HepG2 (cell line): ENCODE measurements around the gene BCL2L1. TPM values are rescaled to one million over a fixed set of nuclear protein-coding genes. Genes with fewer than 3 reads are reported as not detected.

ENCODE experiments used
- ASH2L ChIP-seq: fragments of 300-600, 200-600 bp; sonication (generic); IDR thresholded peaks from 2 replicates; pipeline ENCODE4 v1.7.0; 2017; ENCODE audit warnings: low read depth, mild to moderate bottlenecking, moderate library complexity, mixed read lengths, low read length; ENCODE audit not compliant: insufficient read length
- GLI4 ChIP-seq: sonication (generic); formaldehyde crosslinking; IDR thresholded peaks from 2 replicates; pipeline ENCODE4 v1.5.1; 2020; ENCODE audit warnings: missing genetic modification reagents, mild to moderate bottlenecking, moderate library complexity, borderline replicate concordance
- HNF4A ChIP-seq: sonication (generic); formaldehyde crosslinking; IDR thresholded peaks from 2 replicates; pipeline ENCODE4 v1.4.0; 2020; ENCODE audit warnings: missing genetic modification reagents
- REL ChIP-seq: sonication (generic); formaldehyde crosslinking; conservative IDR thresholded peaks from 2 replicates; pipeline ENCODE4 v1.8.0; 2022; ENCODE audit warnings: mild to moderate bottlenecking, missing genetic modification reagents, moderate library complexity
- SPEN ChIP-seq: sonication (generic); formaldehyde crosslinking; IDR thresholded peaks from 2 replicates; pipeline ENCODE4 v1.5.1; 2020; ENCODE audit warnings: low read depth, mild to moderate bottlenecking, missing genetic modification reagents
- ZFP1 ChIP-seq: IDR thresholded peaks from 2 replicates; pipeline ENCODE4 v1.6.1; 2016
- ZFYVE20 ChIP-seq: sonication (generic); formaldehyde crosslinking; IDR thresholded peaks from 2 replicates; pipeline ENCODE4 v1.8.0; 2023; ENCODE audit warnings: low read depth, mild to moderate bottlenecking, moderate library complexity, missing genetic modification reagents, borderline replicate concordance
- ZNF180 ChIP-seq: sonication (generic); formaldehyde crosslinking; IDR thresholded peaks from 2 replicates; pipeline ENCODE4 v1.4.0; 2020; ENCODE audit warnings: low read depth, missing genetic modification reagents, borderline replicate concordance
- ZNF674 ChIP-seq: sonication (generic); formaldehyde crosslinking; IDR thresholded peaks from 2 replicates; pipeline ENCODE4 v1.5.0; 2020; ENCODE audit warnings: low read depth, mild to moderate bottlenecking, missing genetic modification reagents
- ZNF839 ChIP-seq: sonication (generic); formaldehyde crosslinking; IDR thresholded peaks from 2 replicates; pipeline ENCODE4 v1.4.0; 2020; ENCODE audit warnings: missing genetic modification reagents, mild to moderate bottlenecking, borderline replicate concordance
- polyA plus RNA-seq, 8 experiments: library from polyadenylated mRNA; depleted of rRNA in 3 of 8; stranded (reverse) in 7 of 8; unstranded in 1 of 8; fragments of >200 nt; fragmentation: Illumina TruSeq in 4 of 8; extraction: Trizol in 4 of 8; gene quantifications; 2 replicates each; pipeline versions ENCODE4 v1.2.1 to v1.2.3, GENCODE V29; 2011 to 2016; ENCODE audit warnings: low read depth in 4 of 8, missing spikeins in 1 of 8, mixed read lengths in 1 of 8; ENCODE audit not compliant: insufficient read depth in 1 of 8
- total RNA-seq, 5 experiments: library from RNA; depleted of rRNA; stranded (reverse); fragments of >200 nt; fragmentation: Illumina TruSeq; extraction: Trizol; gene quantifications; 2 replicates each; pipeline ENCODE4 v1.2.3, GENCODE V29; 2016; ENCODE audit warnings: low read depth in 1 of 5
- TF ChIP-seq, protein P1 (sequence below): IDR thresholded peaks from 2 replicates; pipeline ENCODE4 v1.6.1; 2016; ENCODE audit warnings: mild to moderate bottlenecking, missing biosample characterization, missing genetic modification reagents
- TF ChIP-seq, protein P2 (sequence below): sonication (generic); formaldehyde crosslinking; IDR thresholded peaks from 2 replicates; pipeline ENCODE4 v1.5.1; 2020; ENCODE audit warnings: mild to moderate bottlenecking, missing genetic modification reagents, borderline replicate concordance
- TF ChIP-seq, protein P3 (sequence below): sonication (generic); formaldehyde crosslinking; IDR thresholded peaks from 2 replicates; pipeline ENCODE4 v1.4.0; 2020; ENCODE audit warnings: missing genetic modification reagents
- TF ChIP-seq, protein P4 (sequence below): sonication (generic); formaldehyde crosslinking; IDR thresholded peaks from 2 replicates; pipeline ENCODE4 v1.4.0; 2020; ENCODE audit warnings: mild to moderate bottlenecking, missing genetic modification reagents
- TF ChIP-seq, protein P5 (sequence below): sonication (generic); formaldehyde crosslinking; IDR thresholded peaks from 2 replicates; pipeline ENCODE4 v1.9.0; 2022; ENCODE audit warnings: missing genetic modification reagents, mild to moderate bottlenecking, borderline replicate concordance

BCL2L1 gene
- total and polyA plus RNA-seq, 2 of the 13 experiments (the other 11 are each of a cell fraction or from before 2014, with no cell fraction given), result 164 to 258 TPM

DNA sequence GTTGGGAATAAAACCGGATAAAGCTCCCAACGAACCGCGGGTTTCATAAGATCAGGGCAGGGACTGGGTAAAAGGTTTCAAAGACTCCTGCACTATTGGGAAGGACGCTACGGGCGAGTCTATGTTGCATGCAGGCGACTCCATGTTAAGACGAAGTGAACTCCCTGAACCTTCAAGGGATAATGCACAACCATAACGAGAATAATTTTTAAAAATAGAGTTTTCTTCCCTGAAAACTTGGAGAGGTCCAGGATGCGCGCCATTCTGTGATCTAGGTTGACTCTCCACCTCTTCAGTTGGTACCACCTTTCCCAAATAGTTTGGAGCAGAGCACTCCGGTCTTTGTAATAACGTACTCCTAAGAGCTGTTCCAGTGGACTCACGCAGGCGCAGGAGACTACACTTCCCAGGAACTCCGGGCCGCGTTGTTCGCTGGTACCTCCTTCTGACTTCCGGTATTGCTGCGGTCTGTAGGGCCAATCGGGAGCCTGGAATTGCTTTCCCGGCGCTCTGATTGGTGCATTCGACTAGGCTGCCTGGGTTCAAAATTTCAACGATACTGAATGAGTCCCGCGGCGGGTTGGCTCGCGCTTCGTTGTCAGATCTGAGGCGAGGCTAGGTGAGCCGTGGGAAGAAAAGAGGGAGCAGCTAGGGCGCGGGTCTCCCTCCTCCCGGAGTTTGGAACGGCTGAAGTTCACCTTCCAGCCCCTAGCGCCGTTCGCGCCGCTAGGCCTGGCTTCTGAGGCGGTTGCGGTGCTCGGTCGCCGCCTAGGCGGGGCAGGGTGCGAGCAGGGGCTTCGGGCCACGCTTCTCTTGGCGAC, 16.3 kb upstream of the BCL2L1 start, which contains the start of gene TPX2 (continued):
- TF ChIP-seq ZNF839 (no peak), GLI4 (CRISPR knock-in tag) (peak; percentile 64; the same call in 1 of the 2 replicates), ZNF674 (peak; percentile 78; the same call in 1 of the 2 replicates), ZFYVE20 (CRISPR knock-in tag) (peak; percentile 88; the same call in 1 of the 2 replicates), ASH2L (peak; percentile 99), HNF4A (CRISPR knock-in tag) (peak; percentile 62), ZFP1 (CRISPR knock-in tag) (no peak), REL (CRISPR knock-in tag) (peak; percentile 99), ZNF180 (CRISPR knock-in tag) (no peak), SPEN (CRISPR knock-in tag) (peak; percentile 69; the same call in 1 of the 2 replicates)
- TF ChIP-seq, protein P1, sequence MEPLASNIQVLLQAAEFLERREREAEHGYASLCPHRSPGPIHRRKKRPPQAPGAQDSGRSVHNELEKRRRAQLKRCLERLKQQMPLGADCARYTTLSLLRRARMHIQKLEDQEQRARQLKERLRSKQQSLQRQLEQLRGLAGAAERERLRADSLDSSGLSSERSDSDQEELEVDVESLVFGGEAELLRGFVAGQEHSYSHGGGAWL (CRISPR knock-in tag), result peak; percentile 91
- TF ChIP-seq, protein P2, sequence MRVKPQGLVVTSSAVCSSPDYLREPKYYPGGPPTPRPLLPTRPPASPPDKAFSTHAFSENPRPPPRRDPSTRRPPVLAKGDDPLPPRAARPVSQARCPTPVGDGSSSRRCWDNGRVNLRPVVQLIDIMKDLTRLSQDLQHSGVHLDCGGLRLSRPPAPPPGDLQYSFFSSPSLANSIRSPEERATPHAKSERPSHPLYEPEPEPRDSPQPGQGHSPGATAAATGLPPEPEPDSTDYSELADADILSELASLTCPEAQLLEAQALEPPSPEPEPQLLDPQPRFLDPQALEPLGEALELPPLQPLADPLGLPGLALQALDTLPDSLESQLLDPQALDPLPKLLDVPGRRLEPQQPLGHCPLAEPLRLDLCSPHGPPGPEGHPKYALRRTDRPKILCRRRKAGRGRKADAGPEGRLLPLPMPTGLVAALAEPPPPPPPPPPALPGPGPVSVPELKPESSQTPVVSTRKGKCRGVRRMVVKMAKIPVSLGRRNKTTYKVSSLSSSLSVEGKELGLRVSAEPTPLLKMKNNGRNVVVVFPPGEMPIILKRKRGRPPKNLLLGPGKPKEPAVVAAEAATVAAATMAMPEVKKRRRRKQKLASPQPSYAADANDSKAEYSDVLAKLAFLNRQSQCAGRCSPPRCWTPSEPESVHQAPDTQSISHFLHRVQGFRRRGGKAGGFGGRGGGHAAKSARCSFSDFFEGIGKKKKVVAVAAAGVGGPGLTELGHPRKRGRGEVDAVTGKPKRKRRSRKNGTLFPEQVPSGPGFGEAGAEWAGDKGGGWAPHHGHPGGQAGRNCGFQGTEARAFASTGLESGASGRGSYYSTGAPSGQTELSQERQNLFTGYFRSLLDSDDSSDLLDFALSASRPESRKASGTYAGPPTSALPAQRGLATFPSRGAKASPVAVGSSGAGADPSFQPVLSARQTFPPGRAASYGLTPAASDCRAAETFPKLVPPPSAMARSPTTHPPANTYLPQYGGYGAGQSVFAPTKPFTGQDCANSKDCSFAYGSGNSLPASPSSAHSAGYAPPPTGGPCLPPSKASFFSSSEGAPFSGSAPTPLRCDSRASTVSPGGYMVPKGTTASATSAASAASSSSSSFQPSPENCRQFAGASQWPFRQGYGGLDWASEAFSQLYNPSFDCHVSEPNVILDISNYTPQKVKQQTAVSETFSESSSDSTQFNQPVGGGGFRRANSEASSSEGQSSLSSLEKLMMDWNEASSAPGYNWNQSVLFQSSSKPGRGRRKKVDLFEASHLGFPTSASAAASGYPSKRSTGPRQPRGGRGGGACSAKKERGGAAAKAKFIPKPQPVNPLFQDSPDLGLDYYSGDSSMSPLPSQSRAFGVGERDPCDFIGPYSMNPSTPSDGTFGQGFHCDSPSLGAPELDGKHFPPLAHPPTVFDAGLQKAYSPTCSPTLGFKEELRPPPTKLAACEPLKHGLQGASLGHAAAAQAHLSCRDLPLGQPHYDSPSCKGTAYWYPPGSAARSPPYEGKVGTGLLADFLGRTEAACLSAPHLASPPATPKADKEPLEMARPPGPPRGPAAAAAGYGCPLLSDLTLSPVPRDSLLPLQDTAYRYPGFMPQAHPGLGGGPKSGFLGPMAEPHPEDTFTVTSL (CRISPR knock-in tag), result peak; percentile 26; the same call in 1 of the 2 replicates
- TF ChIP-seq, protein P3, sequence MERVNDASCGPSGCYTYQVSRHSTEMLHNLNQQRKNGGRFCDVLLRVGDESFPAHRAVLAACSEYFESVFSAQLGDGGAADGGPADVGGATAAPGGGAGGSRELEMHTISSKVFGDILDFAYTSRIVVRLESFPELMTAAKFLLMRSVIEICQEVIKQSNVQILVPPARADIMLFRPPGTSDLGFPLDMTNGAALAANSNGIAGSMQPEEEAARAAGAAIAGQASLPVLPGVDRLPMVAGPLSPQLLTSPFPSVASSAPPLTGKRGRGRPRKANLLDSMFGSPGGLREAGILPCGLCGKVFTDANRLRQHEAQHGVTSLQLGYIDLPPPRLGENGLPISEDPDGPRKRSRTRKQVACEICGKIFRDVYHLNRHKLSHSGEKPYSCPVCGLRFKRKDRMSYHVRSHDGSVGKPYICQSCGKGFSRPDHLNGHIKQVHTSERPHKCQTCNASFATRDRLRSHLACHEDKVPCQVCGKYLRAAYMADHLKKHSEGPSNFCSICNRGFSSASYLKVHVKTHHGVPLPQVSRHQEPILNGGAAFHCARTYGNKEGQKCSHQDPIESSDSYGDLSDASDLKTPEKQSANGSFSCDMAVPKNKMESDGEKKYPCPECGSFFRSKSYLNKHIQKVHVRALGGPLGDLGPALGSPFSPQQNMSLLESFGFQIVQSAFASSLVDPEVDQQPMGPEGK, result peak; percentile 25; the same call in 1 of the 2 replicates
- TF ChIP-seq, protein P4, sequence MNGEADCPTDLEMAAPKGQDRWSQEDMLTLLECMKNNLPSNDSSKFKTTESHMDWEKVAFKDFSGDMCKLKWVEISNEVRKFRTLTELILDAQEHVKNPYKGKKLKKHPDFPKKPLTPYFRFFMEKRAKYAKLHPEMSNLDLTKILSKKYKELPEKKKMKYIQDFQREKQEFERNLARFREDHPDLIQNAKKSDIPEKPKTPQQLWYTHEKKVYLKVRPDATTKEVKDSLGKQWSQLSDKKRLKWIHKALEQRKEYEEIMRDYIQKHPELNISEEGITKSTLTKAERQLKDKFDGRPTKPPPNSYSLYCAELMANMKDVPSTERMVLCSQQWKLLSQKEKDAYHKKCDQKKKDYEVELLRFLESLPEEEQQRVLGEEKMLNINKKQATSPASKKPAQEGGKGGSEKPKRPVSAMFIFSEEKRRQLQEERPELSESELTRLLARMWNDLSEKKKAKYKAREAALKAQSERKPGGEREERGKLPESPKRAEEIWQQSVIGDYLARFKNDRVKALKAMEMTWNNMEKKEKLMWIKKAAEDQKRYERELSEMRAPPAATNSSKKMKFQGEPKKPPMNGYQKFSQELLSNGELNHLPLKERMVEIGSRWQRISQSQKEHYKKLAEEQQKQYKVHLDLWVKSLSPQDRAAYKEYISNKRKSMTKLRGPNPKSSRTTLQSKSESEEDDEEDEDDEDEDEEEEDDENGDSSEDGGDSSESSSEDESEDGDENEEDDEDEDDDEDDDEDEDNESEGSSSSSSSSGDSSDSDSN (CRISPR knock-in tag), result peak; percentile 97
- TF ChIP-seq, protein P5, sequence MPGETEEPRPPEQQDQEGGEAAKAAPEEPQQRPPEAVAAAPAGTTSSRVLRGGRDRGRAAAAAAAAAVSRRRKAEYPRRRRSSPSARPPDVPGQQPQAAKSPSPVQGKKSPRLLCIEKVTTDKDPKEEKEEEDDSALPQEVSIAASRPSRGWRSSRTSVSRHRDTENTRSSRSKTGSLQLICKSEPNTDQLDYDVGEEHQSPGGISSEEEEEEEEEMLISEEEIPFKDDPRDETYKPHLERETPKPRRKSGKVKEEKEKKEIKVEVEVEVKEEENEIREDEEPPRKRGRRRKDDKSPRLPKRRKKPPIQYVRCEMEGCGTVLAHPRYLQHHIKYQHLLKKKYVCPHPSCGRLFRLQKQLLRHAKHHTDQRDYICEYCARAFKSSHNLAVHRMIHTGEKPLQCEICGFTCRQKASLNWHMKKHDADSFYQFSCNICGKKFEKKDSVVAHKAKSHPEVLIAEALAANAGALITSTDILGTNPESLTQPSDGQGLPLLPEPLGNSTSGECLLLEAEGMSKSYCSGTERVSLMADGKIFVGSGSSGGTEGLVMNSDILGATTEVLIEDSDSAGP (CRISPR knock-in tag), result peak; percentile 97
